HG02884 (cell line): Measurements from ENCODE around the gene ANKRD11.

ENCODE experiments used
- ATAC-seq: cut with Tn5 transposase; IDR thresholded peaks from one replicate; pipeline ENCODE4 v1.9.1; 2021; ENCODE audit warnings: mild to moderate bottlenecking, moderate library complexity; ENCODE audit not compliant: unreplicated experiment

Gene ANKRD11

DNA sequence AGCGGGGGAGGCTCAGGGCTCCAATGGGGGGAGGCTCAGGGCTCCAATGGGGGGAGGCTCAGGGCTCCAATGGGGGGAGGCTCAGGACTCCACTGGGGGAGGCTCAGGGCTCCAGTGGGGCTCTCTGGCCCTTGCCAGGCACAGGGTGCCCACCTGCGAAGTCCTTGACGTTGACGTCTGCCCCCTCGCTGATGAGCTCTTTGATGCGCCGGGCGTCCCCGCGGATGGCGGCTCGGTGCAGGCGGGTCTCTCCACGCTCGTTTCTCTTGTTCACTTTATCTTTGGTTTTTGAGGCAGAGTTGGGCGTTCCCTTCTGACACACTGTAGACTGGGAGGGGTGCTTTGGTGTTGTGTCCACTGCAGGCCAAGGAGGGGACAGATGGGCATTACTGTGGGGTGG, 199.9 kb downstream of the ANKRD11 start:
- no peak for ATAC-seq

DNA sequence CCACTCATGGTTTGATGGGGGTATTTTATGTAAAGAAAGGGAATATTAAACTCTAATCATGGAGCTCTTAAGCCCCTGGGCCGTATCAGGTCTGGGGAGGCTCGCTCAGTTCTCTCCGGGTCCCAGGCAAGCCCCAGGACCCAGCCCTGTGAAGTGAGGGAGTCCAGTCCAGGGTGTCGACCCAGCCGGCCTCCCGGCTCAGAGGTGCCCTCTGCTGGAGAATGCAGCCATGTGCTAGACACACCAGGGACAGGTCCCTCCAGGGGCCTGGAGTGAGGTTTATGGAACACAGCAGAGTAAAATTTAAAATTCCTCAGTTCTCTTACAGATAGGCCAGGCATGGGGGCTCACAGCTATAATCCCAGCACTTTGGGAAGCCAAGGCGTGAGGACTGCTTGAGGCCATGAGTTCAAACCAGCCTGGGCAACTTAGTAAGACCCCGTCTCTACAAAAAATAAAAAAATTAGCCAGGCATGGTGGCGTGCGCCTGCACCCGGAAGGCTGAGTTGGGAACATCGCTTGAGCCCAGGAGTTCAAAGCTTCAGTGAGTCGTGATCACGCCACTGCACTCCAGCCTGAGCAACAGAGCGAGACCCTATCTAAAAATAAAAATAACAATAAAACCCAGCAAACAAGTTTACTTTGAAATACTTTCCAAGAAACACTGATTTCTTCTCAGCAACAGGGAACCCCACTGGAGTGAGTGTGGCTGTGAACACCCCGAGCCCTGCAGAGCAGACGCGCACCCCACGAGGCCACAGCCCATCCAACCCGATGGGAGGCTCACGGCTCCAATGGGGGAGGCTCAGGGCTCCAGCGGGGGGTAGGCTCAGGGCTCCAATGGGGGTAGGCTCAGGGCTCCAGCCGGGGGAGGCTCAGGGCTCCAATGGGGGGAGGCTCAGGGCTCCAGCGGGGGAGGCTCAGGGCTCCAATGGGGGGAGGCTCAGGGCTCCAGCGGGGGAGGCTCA, 200.6 kb downstream of the ANKRD11 start:
- ATAC-seq: no peak

DNA sequence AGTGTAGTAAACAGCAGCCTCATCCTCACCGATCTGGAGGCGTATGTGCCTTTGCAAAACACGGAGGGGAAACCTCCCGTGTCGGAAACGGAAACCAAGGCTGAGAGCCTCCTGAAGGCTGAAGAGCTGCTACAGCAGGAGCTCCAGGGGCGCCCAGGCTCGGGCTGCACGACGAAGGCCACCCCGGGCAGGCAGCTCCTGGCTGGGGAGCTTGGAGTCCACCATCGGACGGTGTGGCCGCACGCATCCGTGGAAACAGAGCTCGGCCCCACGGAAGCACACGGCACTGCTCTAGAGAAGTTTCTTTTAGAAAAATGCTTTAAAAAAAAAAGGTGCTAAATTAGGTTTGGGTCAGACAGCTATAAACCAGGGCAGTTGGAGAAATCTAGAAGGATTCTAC, 201.4 kb downstream of the ANKRD11 start:
- ATAC-seq: no peak

DNA sequence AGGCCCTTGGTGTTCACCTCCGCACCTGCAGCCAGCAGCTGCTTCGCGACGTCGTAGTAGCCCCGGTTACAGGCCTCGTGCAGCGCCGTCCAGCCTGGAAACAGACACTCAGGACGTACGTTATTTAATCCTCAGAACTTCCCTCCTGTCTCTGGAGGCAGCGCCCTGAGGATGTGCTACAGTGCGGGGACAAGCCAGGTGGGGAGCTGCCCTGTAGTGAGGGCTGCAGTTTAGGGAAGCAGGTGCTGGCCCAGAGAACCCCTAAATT, 201.8 kb downstream of the ANKRD11 start:
- no peak for ATAC-seq

DNA sequence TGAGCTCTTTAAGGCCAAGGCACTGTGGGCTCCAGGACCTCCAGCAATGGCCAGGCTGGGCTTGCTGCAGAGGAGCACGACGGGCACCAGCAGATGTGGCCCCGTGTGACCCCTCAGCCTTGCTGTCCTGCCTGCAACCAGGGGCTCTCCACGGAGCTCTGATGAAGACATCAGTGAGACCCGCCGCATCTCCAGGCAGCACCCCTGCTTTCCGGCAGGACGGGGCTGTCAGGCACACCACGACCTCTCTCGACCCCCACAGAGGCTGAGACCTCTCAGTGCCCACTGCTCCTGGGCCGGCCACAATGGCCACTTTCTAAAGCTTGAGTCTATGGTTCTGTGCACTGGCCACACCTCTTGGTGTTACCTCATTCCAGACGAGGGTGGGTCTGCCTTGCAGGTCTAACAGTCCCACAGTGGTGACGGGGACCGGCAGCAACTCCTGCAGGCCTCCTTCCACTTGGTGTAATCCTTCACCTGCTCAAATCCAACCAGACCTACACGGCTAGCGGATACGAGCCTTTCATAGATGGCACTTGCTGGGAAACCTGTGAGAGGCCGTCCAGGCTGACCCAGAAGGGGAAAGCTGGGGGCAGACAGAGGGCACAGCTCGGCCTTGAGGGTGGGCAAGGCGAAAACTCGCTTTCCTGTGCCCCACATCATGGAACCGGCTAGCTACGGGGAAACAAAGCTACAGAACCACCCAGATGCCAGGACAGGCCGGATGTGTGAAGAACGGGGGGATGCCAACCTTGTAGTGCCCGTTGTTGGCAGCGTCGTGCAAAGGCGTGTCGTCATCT, 202.4 kb downstream of the ANKRD11 start:
- ATAC-seq: no peak

DNA sequence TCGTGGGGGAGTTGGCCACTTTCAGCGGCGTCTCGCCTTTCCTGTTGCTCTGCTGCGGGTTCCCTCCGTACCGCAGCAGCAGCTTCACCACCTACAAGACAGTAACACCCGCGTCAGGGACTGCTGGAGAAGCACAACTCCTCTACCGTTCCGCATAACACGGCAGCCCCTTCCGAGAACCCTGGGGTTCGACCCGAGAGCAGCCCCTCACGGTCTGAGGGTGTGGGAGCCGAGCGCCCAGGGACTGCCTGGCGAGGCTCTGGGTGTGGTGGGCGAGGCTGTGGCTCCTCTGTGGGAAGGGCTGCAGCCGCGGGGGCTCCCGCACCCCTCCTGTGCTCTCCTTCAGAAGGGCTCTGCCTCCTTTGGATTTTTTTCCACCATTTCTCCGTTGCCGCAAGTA, 204.3 kb downstream of the ANKRD11 start:
- ATAC-seq: no peak

DNA sequence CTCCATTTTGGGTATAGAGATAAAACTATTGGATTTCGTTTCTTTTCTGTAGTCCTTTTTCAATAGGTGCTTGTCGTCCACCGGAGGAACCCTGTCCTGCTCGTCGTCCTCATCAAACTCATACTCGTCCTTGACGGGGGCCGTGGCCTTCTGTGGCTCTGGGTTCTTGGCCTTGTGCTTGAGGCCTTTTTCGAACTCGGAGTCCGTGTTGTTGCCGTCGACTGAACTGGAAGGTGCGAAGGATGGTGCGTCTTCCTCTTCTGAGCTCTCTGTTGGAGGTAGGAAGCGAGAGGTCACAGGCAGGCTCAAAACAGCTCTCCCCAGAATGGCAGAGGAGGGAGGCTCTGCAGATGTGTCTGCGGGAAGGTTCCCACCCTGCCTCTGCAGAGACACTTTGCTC, 205.0 kb downstream of the ANKRD11 start:
- ATAC-seq: no peak

DNA sequence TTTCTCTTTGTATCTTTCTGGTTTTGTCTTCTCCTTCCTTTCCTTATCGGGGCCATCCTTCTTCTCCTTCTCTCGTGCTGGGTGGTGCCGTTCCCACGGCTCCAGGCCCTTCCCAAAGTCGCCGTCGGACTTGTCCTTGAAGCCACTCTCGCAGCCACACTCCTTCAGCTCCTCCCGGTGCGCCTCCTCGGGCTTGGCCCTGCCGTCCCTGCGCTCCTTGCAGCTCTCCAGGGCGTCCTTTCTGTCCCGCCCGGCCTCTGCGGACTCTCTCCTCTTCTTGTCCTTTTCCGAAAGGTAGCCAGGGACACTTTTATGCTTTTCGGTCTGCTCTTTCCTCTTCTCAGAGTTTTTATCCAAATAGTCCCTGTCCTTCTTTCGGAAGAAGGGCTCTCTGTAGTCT, 206.9 kb downstream of the ANKRD11 start:
- no peak for ATAC-seq

DNA sequence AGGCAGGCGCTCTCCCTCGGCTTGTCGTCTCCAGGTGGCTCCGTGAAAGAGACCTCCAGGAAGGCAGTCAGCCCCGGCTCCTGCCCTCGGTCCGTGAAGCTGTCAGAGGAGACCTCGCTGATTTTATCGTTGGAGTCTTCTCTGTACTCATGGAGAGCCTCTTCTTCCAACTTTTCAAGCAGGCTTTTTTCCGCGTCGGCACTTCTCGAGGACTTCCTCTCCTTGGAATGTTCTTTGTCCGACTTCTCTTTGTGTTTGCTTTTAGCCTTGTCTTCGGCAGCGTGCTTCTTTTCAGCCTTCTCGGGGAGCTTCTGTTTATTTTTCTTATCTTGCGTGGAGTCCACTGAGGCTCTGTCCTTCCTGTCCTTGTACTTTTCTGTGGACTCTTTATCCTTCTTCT, 207.8 kb downstream of the ANKRD11 start:
- no peak for ATAC-seq

DNA sequence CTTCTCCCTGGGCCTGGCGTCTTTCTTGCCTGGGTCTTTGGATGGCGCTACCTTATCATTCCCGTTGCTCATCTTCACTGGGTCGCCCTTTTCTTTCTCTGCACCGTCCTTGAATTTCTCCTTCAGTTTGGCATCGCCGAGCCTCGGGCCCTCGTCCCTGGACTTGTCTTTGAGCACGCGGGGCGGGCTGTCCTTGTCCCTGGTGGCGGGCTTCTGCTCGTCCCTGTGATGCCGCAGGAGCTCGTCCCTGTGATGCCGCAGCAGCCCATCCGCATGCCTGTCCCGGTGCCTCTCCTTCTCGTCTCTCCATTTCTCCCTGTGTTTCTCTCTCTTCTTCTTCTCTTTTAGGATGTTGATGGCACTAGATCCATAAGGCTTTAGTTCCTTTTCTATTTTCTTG, 208.5 kb downstream of the ANKRD11 start:
- ATAC-seq: no peak

DNA sequence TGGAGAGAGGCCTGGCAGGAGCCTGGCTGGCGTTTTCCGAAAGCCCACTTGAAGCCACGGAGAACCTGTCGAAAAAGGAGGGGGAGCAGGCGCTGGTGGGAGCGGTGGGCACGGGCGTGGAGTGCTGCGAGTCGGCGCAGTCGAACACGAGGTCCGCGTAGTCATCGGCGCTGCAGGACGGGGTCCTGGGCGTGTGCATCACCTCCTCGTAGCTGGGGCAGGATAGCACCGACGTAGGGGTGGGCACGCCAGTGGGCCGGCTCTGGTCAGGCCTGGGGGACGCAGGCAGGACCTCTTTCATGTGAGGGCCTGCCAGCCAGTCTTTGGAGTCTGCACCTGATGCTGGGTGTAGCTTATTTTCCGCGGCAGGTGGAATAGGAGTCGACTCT, 209.2 kb downstream of the ANKRD11 start:
- ATAC-seq: no peak

DNA sequence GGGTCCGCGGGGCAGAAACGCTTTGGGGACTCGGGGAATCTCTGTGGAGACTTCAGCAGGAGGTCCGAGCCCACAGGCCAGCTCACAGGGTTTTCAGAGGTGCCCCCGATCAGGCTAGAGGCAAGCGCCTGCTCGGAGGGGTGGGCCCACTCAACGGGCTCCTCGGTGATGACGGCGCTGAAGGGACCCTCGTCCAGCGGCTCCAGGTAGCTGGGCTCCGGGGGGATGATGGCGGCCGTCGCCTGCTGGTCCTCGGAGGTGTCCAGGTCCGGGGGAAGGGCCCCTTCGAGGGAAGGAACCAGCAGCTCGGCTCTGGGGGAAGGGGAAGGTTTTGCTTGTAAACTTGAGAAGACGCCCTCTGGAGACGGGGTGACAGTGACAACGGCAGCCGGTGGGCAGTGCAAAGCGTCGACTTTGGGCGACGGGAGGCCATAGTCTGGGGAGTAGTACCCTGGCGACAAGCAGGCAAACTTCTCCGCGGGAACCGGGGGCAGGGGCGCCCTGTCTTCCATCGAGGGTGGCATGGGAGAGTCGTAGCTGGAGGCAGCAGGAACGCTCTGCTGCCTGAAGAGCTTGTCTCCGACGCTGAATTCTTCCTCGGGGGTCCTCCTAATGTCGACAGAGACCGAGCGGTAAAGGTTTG, 209.7 kb downstream of the ANKRD11 start:
- ATAC-seq: no peak

DNA sequence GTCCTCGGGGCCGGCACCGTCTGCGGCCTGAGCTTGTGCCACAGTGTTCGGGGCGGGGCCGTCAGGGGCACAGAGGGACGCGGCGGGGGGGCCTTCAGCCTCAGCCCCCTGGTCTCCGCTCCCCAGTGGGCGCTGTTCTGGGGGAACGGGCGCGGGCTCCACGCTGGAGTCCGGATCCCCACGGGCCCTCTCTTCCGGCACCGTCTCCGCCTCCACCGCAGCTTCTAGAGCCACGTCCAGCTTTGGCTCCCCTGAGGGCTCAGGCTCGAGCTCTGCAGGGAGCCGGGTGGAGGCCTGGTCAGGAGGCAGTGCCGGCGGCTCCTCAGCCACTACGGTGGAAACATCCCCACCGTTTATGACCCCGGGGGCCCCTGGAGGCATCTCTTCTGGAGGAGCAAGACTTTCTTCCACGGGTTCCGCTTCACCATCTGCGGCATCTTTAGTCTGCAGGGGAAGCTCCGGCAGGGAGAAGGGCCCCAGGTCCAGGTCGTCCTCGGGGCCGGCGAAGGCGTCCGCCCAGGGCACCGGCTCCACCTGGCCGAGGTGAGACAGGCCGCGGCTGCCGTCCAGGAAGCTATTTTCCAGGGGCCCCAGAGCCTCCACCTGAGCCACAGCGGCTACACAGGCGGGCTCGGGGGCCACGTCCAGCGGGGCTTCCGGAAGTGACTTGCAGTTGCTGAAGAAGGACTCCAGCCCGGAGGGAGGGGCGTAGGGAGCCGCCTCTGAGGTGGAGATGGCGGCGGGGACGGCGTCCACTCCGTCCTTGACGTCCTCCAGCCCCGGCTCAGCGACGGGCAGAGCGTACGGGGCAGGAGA, 210.5 kb downstream of the ANKRD11 start:
- no peak for ATAC-seq

DNA sequence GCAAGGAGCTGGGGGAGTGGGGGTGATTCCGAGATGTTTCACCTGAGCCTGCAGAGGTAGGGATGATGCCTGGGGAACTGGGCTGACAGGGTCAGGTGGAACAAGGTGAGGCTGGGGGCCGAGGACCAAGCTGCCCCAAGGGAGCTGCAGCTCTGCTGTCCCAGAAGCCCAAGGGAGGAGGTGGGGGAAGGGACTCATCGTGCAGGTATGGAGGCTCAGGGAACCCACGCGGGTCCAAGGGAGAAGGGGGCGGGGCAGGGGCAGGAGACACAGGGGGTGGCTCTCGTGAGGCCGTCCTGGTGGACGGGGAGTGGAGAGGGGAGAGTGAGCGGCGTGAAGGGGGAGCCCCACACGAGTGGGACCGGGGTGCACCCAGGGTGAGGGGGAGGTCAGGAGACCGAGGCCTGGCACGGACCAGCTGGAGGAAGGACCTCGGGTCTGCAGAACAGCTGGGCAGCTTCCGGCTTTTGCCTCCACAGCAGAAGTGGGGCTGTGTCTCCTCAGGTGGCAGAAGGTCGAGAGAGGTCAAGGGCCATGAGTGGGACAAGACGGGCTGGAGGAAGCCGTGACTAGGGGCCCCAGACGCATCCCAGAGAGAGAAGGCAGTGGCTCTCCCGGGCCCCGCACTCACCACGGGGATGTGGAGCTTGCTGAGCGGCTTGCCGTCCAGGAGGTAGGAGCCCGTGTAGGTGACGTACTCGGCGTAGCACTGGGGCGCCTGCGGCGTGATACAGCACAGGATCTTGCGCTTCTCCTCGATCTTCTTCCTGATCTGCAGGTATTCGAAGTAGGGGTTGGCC, 211.7 kb downstream of the ANKRD11 start:
- no peak for ATAC-seq

DNA sequence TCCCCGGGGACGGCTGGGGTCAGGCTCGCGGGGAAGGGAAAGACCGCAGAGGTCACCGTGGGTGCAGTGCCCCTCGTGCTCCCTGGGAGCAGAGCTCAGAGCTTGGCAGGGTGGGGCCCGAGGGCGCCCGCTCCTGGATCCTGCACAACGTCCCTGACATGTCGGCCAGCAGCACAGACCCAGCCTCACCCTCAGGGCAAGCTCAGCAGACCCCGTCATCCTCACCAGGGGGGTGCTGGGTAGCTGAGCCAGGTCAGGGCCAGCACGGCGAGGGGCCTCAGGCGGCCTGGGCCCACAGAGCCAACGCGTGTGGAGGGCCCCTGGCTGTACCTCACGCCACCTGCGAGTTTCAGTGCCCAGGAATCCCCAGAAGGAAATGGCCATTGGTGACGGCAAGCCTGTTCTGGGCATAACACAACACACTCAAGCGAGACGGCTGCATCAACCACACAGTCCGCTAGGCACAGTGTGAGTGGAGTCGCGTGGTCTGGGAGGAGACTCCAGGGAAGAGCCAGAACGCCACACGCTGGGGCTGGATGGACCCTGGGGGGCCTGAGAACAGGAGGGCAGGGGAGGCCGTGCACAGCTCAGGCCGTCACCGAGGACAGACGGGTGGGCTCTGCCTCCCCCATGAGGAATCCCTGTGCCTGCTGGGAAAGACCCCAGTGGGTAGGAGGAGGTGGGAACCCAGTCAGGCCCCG, 212.6 kb downstream of the ANKRD11 start:
- ATAC-seq: no peak

DNA sequence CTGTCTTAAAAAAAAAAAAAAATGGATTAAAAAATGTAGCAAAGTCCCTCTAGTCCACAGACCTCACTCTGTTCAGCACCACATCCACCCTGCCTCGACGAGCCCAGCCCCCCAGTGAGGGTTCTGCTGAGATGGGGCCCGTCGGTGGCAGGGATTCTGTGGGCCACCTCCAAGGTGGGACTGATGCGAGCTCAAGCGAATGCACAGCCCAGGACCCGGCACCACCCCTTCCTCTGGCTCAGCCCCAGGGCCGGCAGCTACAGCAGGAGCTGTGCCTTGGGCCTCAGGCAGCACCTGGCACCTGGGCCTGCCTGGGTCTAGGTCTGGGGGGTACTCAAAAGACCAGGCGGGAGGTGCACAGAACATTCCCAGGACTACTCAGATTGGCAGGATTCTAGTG, 213.3 kb downstream of the ANKRD11 start:
- no peak for ATAC-seq

DNA sequence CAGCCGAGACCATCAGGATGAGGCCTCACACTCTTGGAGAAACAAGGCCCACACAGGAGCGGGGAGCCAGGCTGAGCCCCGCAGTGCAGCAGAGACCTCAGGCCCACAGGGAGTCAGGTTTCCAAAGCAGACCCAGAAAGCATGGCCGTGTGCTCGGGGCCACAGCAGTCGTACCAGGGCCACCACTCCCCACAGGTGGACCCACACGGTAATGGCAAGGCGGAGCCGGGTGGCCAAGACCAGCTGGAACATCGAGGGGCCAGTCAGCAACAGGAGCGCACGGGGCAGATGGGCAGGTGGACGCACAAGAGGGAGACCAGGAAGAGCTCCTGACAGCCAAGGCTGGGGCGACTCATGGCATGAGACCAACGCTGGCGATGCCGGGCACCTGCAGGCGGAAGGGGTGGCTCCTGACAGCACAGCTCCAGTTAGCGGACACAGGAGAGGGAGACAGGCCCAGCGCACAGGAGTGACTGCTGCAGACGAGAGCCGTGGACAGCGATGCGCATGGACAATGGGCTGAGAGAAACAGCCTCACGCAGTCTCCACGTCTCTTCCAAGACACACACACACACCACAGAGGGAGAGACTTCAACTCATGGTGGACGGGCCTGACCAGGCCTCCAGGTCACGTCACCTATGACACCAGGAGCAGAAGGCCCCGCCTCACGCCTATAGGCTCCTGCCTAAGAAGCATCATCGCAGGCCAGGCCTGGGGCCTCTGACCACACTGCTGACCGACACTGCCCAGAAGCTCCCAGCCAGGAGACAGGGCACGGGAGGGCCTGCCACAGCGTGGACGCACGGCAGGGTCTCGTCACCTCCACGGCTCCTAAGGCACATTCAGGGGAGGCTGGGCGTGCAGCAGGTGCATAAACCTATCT, 214.3 kb downstream of the ANKRD11 start:
- no peak for ATAC-seq

DNA sequence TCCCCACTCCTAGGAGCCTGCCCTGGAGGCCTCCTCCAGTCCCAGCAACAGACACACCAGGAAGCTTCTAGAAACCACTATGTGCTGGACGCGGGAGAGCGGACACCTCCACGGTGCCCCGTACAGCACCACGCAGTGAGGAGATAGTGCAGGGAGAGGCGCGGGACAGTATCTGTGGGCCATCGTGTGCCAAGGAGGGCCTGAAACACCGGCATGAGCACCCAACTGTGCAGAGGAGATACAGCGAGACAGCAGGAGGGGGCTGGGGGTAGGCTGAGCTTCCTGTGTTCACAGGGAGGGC, 215.1 kb downstream of the ANKRD11 start:
- ATAC-seq: no peak
